ENCODE measurements around the gene U2SURP.

U2SURP gene

DNA sequence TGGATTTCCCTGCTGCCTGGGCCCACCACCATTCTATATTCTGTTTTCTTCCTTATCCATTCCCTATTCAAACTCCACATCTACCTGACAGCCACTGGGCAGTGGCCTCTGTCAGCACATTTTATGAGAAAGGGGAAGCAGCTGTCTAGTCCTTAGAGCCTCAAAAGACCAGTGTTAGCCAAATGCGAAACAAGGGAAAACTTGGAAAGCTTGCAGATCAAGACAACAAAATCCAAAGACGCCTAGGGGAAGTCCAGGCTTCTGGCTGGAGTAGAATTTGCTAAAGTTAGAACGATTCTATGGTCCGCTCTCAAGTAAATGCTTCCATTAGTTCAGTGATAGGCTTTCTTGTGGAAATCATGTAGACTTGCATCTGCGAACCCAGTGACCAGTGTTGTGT is 78.8 kb downstream of the U2SURP start:
- TF ChIP-seq, protein P1, sequence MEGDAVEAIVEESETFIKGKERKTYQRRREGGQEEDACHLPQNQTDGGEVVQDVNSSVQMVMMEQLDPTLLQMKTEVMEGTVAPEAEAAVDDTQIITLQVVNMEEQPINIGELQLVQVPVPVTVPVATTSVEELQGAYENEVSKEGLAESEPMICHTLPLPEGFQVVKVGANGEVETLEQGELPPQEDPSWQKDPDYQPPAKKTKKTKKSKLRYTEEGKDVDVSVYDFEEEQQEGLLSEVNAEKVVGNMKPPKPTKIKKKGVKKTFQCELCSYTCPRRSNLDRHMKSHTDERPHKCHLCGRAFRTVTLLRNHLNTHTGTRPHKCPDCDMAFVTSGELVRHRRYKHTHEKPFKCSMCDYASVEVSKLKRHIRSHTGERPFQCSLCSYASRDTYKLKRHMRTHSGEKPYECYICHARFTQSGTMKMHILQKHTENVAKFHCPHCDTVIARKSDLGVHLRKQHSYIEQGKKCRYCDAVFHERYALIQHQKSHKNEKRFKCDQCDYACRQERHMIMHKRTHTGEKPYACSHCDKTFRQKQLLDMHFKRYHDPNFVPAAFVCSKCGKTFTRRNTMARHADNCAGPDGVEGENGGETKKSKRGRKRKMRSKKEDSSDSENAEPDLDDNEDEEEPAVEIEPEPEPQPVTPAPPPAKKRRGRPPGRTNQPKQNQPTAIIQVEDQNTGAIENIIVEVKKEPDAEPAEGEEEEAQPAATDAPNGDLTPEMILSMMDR (IDR thresholded peaks at IDR 0.05; ENCODE audit: low read length, missing control alignments) = no peak
- DNase-seq (ENCODE audit: low read depth) = no peak
- H3K4me3 ChIP-seq (replicated peaks; ENCODE audit: low read depth, low read length) = no peak overlapping the region

DNA sequence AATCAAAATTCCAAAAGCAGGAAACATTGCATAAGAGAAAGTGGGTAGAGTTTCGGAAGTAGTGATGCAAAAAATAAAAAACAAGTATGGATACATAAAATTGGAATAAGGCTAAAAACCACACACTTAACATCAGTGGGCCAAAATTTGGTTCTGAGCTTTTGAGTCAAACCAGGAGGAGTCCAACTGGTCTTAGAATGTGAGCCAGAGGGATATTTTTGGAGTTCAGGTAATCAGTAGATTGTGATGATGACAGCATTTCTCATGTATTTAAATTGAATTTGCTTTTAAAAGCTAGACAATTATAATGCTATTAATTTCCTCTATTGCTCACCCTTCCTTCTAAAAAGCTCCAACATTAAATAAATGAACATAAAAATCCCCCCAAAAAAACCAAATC is 80.0 kb downstream of the U2SURP start:
- TF ChIP-seq, protein P1 (IDR thresholded peaks at IDR 0.05; ENCODE audit: low read length, missing control alignments) = no peak

DNA sequence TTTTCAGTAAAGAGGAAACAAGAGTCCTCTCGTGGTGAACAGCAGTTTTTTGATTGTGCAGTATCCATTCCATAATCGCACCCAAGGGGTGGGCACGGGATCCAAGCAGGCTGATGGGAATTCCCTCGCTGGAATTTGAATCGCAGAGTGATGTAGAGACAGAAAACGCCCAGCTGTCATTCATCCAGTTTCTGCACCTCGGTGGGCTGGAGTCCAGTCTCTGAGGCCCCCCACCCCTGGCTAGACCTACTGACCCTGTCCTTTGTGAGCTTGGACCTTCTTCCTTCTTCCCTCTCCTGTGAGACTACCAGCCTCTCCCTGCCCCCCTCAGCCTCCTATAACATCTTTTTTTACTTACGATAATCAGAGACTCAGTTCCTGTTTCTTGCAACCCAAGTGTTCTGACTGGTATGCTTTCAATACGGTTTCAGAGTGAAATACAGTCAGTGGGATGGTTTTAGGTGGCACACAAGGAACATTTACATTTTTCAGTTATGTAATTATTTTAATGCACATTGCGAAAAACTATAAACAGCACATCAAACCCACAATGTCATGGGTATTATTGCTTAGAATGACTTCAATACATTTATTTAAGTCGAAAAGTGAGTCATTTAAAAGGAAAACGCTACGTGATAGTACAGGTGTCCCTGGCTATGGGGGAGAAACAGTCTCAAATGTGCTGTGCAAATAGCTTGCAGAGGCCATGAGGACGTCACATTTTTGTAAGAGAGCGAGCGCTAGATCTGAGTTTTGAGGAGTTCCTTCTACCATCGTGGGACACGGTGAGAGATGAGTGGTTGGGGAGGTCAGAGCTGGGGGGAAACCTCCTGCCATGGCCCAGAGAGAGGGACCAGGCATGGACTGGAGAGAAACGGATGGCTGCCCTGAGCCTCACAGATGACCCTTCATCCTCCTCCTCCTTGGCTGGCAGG is 80.7 kb downstream of the U2SURP start:
- TF ChIP-seq, protein P1 (IDR thresholded peaks at IDR 0.05; ENCODE audit: low read length, missing control alignments) = no peak
- no peak for DNase-seq (ENCODE audit: low read depth)
- H3K4me3 ChIP-seq (replicated peaks; ENCODE audit: low read depth, low read length) = no peak overlapping the region

More for the DNA sequence above, 80.0 kb downstream of the U2SURP start:
- H3K4me3 ChIP-seq (replicated peaks; ENCODE audit: low read depth, low read length) = no peak overlapping the region
- no peak for DNase-seq (ENCODE audit: low read depth)

DNA sequence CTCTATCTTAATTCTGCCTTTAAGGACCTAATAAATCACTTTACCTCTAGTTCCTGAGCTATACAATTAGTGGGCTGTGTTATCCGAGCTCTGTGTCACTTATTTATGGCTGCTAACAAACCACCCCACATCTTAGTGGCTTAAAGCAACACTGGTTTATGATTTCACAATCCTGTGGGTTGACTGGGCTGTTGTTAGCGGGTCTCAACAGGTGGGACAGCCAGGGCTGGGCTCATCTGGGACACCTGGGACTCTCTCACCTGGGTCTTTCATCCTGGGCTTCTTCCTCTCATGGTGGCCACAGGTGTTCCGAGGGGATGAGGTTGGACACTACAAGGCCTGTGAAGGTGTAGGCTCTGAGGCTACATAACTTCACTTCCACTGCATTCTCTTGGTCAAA is 82.4 kb downstream of the U2SURP start:
- no peak for DNase-seq (ENCODE audit: low read depth)
- TF ChIP-seq, protein P1 (IDR thresholded peaks at IDR 0.05; ENCODE audit: low read length, missing control alignments) = no peak
- no peak overlapping the region for H3K4me3 ChIP-seq (replicated peaks; ENCODE audit: low read depth, low read length)

DNA sequence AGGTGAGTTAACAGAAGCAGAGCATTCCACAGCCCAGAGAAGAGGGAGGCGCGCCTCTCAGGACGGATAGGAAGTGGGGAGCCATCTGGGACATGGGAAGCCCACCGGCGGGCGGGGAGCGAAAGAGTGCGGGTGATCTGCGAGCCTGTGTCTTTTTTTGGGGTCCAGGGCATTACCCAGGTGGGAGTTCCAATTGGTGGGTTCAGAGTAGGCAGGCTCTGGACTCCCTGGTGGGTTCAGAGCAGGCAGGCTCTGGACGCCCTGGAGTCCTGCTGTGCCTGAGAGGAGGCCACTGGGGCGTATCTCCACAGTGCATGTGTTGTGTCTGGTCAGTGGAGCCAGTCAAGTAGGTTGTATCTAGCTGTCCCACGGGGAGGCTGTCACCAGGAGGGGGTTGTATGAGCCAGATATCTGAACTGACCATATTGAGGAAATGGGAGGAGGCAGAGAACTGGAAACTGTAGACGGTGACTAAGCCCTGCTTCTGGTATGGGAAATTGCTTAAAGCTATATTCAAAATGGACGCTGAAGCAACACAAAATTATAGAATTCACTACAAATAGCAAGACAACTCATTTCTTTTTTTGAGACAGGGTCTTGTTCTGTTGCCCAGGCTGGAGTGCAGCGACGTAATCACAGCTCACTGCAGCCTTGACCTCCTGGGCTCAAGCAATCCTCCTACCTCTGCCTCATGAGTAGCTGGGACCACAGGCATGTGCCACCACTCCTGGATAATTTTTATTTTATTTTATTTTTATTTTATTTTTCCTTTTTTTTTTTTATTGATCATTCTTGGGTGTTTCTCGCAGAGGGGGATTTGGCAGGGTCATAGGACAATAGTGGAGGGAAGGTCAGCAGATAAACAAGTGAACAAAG is 83.7 kb downstream of the U2SURP start:
- TF ChIP-seq, protein P1 (IDR thresholded peaks at IDR 0.05; ENCODE audit: low read length, missing control alignments) = peak; percentile 8
- no peak overlapping the region for H3K4me3 ChIP-seq (replicated peaks; ENCODE audit: low read depth, low read length)
- peak; percentile 83 for DNase-seq (ENCODE audit: low read depth)

DNA sequence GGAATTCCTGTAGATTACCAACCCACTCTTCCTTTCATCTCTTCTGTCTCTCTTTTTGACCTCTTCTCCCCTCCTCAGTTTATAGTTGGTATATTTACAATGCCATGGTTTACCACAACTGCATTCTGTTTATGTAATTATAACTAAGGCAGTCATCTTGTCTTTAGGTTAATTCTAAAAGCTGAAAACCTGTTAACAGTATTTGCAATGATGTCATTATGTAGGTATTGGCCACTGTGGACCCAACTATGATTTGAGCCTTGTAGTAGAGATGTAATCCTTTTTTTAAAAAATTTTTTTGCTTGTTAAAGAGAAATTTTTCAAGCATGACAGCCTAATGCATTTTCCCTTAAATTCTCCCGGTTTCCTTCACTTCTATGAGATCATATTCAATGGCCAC is 87.5 kb downstream of the U2SURP start:
- no peak overlapping the region for H3K4me3 ChIP-seq (replicated peaks; ENCODE audit: low read depth, low read length)
- TF ChIP-seq, protein P1 (IDR thresholded peaks at IDR 0.05; ENCODE audit: low read length, missing control alignments) = no peak
- no peak for DNase-seq (ENCODE audit: low read depth)
